Adipose tissue (tissue), 3 donors: ENCODE data around the gene ZNF511. TPM values are rescaled to one million over a fixed set of nuclear protein-coding genes. Genes with fewer than 3 reads are reported as not detected.

ENCODE experiments used
- H3K27ac ChIP-seq: one replicate; pipeline ENCODE4 v1.5.1; 2013; ENCODE audit warnings: low read depth, low read length
- WGBS, 3 donors: extraction: QIAGEN DNeasy Blood & Tissue Kit; methylation state at CpG; one replicate each; pipeline ENCODE4 v1.1.7; 2013; 5-methylcytosine and 5-hydroxymethylcytosine counted together
- polyA plus RNA-seq, 3 donors: library from polyadenylated mRNA; stranded (reverse); fragments of 200-250 nt; gene quantifications; one replicate each; pipeline ENCODE4 v1.2.3, GENCODE V29; 2013
- donor health status: healthy with polysubstance abuse.
- donor health status: Bipolar disorder and iron deficiency.
- donor health status: healthy.

ZNF511 gene
- polyA plus RNA-seq, 3 donors, result 19.8 to 43.9 (median 29.7) TPM

GRCh38 chr10:133272964-133273420 lies 35.7 kb upstream of the ZNF511 start:
- 91 to 94% (median 93%) methylated on average over 18 to 25 of the region's 25 CpGs for WGBS, 3 donors
- no peak overlapping the region for H3K27ac ChIP-seq

GRCh38 chr10:133273534-133274143 lies 35.1 kb upstream of the ZNF511 start:
- H3K27ac ChIP-seq, result no peak overlapping the region
- 83 to 94% (median 88%) methylated on average over 15 to 28 of the region's 28 CpGs for WGBS, 3 donors

GRCh38 chr10:133274751-133275683 lies 33.7 kb upstream of the ZNF511 start:
- H3K27ac ChIP-seq, result no peak overlapping the region
- 19 to 56% (median 30%) methylated on average over 22 to 26 of the region's 26 CpGs for WGBS, 3 donors

DNA sequence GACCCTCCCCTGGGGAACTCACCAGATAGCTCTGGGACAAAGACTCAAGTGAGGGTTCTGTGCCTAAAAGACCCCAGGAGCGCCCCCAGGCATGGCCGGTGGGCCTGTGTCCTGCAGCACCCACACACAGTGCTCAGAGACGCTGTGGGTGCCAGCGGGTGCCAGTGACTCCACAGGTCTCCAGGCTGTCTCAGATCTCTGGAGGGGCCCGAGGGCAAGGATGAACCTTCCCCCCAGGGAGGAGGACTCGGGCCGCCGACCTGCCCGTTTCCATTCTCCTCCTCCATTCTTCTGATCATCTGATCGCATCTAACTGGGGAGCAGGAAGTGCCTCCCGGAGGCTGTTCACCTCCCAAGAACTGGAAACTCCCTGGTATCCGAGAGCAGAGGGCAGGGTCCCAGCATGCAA lies 33.0 kb upstream of the ZNF511 start:
- H3K27ac ChIP-seq, result no peak overlapping the region
- 7 to 48% (median 17%) methylated on average over 11 to 12 of the region's 12 CpGs for WGBS, 3 donors

DNA sequence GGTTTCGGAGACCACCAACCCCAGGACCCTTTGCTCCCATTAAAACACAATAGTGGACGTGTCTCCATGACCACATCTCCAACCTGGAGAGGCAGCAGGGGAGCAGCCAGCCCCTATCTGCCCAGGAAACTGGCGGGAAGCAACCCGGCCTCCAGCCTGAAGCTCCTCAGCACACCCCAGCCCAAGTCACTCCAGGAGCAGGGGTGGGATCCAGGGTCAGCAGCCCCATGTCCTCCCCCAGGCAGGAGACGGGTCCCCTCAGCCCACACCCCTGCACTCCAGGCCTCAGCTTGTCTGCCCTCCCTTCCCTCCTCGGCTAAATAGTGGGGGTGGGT lies 32.6 kb upstream of the ZNF511 start:
- H3K27ac ChIP-seq, result no peak overlapping the region
- WGBS, 3 donors, result 17 to 59% (median 17%) methylated on average over 5 to 6 of the region's 6 CpGs

DNA sequence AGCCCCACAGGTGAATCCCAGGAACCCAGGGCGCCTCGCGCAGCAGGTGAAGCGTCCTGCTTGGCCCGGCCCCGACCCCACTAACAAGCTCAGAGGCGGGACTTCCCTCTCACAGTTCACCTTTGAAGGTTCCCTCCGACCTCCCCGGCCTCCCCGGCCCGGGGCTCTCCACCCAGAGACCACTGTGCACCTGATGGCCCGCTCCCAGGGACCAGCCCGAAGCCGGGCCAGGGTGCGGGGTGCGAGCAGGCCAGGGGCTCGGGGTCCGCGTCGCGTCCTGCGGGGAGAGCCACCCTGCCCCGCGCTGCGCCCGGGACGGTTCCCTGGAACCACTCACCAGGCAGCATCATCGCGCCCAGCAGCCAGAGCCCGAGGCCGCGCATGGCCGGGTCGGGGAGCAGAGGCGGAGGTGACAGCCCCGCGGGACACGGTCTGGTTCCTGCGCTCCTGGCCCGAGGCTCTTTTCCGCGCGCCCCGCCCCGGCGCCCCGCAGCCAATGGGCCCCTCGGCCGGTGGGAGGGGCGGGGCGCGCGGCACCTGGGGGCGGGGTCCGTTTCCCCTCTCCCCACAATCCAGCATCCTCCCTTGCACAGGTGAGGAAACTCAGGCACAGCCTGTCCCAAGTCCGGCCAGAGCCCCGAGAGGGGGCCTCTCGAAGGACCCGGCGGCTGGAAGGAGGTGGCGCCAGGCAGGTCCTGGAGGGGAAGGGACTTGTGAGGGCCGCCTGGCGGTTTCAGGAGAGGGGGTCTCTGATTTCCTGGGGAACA lies 32.1 kb upstream of the ZNF511 start, which contains the start of gene ADAM8:
Gene ADAM8 (minus strand): TSS at position 434 of the 767 bp plus-strand sequence. CDS start 51 bp downstream, at position 383.
- 4 to 12% (median 4%) methylated on average over 38 to 63 of the region's 63 CpGs for WGBS, 3 donors
- no peak within 1 kb of the TSS for H3K27ac ChIP-seq

DNA sequence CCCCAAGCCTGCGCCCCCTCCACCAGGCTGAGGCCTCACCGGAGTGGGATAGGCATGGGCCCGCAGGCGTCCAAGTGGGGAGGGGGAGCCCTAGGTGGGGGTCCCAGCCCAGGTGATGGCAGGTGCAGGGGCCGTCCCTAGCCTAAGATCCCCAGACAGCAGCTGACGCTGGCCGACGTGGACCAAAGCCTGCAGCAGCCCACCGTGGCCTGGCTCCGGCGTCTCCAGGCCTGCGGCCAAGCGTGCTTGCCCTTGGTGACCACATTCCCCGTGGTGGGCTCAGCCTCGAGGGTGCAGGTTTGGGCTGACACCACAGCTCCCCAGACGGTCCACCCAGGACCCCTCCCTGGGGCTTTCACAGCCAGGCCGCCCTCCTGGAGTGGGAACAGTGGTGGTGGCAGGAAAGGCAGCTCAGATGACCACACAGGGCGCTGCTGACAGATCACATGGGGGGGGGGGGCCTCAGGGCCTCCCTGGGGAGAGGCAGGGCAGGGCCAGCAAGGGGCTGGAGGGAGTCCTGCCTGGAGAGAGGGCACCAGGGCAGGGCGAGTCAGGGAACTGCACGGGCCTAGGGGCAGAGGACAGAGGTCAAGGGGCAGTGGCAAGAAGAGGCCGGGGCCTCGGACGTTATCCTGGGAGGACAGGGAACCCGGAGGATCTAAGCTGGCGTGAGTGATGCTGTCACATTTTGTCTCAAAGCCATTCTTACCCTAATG lies 31.3 kb upstream of the ZNF511 start:
- no peak overlapping the region for H3K27ac ChIP-seq
- 65 to 72% (median 68%) methylated on average over 22 to 25 of the region's 25 CpGs for WGBS, 3 donors

- H3K27ac ChIP-seq, result peak overlapping the region; percentile 67
- WGBS, 3 donors, result 39 to 59% (median 51%) methylated on average over 12 of the region's 12 CpGs
Measured at GRCh38 chr10:133277993-133278576, 30.6 kb upstream of the ZNF511 start.

GRCh38 chr10:133278577-133279265 lies 30.0 kb upstream of the ZNF511 start:
- H3K27ac ChIP-seq, result peak overlapping the region; percentile 67
- 42 to 54% (median 45%) methylated on average over 19 of the region's 19 CpGs for WGBS, 3 donors

- no peak overlapping the region for H3K27ac ChIP-seq
- WGBS, 3 donors, result 57 to 83% (median 71%) methylated on average over 23 to 24 of the region's 24 CpGs
Measured at GRCh38 chr10:133279326-133280226, 29.1 kb upstream of the ZNF511 start.

GRCh38 chr10:133280391-133281059 lies 28.2 kb upstream of the ZNF511 start:
- 92 to 96% (median 92%) methylated on average over 9 to 10 of the region's 10 CpGs for WGBS, 3 donors
- H3K27ac ChIP-seq, result no peak overlapping the region

GRCh38 chr10:133281084-133281483 lies 27.6 kb upstream of the ZNF511 start:
- 93 to 95% (median 94%) methylated on average over 13 to 15 of the region's 15 CpGs for WGBS, 3 donors
- H3K27ac ChIP-seq, result no peak overlapping the region

GRCh38 chr10:133281628-133282372 lies 26.9 kb upstream of the ZNF511 start:
- no peak overlapping the region for H3K27ac ChIP-seq
- 91 to 94% (median 94%) methylated on average over 38 of the region's 38 CpGs for WGBS, 3 donors

DNA sequence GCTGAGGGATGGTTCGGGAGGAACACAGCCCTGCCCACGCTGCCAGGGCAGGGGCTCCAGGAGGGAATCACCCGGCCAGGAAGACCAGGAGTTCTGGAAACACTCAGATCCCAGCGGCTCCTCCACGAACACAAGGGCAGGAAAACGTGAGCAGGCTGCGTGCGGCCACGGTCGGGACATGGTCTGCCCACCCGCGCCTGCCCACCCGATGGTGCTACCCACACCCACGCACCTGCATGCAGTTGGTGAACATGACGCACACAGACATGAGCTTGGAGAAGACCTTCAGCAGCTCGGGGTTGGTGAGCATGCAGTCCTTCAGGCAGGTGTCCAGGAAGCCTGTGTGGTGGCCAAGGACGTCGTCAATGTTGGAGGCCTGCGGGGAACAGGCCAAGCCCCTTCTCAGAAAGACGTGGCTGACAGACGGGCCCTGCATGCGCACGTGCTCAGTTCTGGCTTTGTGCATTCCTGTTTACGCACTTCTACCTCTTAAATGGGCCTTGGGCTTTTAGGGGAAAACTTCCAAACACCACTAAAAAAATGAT lies 25.8 kb upstream of the ZNF511 start:
- WGBS, 3 donors, result 91 to 94% (median 94%) methylated on average over 24 of the region's 24 CpGs
- H3K27ac ChIP-seq, result no peak overlapping the region

GRCh38 chr10:133283931-133284330 lies 24.8 kb upstream of the ZNF511 start:
- WGBS, 3 donors, result 97% methylated on average over 24 of the region's 24 CpGs
- no peak overlapping the region for H3K27ac ChIP-seq
